ENCODE measurements around the gene DPYSL5. TPM values are rescaled to one million over a fixed set of nuclear protein-coding genes. Genes with fewer than 3 reads are reported as not detected.

Gene DPYSL5
- total RNA-seq, 1 donor from 2014 or later, result 313 TPM

DNA sequence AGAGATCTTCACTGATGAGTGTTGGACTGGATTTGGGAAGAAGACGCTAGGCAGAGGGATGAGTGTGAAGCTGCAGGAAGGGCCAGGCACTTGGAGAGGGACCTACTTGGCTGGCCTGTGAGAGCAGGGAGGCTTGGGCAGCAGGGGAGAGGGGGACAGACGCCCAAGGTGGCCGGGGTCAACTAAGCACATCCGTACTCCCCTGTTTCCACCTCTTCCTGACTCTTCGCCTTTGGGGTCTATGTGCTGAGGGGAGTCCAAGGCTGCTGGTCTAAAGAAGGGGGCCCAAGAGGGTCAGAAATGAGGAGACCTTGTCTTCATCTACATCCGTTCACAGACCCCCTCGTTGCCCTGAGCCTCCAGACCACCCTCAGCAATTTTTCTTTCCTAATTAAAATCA lies 16.7 kb downstream of the DPYSL5 start:
- Mint-ChIP-seq H3K4me3 (ENCODE audit: unreplicated experiment) (no peak overlapping the region), H3K27ac (ENCODE audit: unreplicated experiment) (no peak overlapping the region), H3K27me3 (ENCODE audit: unreplicated experiment) (peaks cover 3% of the 10 kb centered on the region), H3K4me1 (ENCODE audit: low read depth, unreplicated experiment) (peaks cover 15% of the 10 kb centered on the region), H3K9me3 (ENCODE audit: unreplicated experiment) (peaks cover 2% of the 10 kb centered on the region), H3K36me3 (ENCODE audit: unreplicated experiment) (no peaks in the 10 kb centered on the region)
- no peak for TF ChIP-seq CTCF (IDR thresholded peaks at IDR 0.05; ENCODE audit: partially characterized antibody, unreplicated experiment)
- no peak for DNase-seq

GRCh38 chr2:26870585-26871095 lies 22.7 kb downstream of the DPYSL5 start:
- H3K4me1 Mint-ChIP-seq (ENCODE audit: low read depth, unreplicated experiment), result peaks cover 5% of the 10 kb centered on the region
- no peak for TF ChIP-seq CTCF (IDR thresholded peaks at IDR 0.05; ENCODE audit: partially characterized antibody, unreplicated experiment)
- peaks cover 7% of the 10 kb centered on the region for H3K27me3 Mint-ChIP-seq (ENCODE audit: unreplicated experiment)
- no peak overlapping the region for H3K4me3 Mint-ChIP-seq (ENCODE audit: unreplicated experiment)
- H3K9me3 Mint-ChIP-seq (ENCODE audit: unreplicated experiment), result no peaks in the 10 kb centered on the region
- H3K36me3 Mint-ChIP-seq (ENCODE audit: unreplicated experiment), result peaks cover 5% of the 10 kb centered on the region
- no peak overlapping the region for H3K27ac Mint-ChIP-seq (ENCODE audit: unreplicated experiment)
- no peak for DNase-seq

DNA sequence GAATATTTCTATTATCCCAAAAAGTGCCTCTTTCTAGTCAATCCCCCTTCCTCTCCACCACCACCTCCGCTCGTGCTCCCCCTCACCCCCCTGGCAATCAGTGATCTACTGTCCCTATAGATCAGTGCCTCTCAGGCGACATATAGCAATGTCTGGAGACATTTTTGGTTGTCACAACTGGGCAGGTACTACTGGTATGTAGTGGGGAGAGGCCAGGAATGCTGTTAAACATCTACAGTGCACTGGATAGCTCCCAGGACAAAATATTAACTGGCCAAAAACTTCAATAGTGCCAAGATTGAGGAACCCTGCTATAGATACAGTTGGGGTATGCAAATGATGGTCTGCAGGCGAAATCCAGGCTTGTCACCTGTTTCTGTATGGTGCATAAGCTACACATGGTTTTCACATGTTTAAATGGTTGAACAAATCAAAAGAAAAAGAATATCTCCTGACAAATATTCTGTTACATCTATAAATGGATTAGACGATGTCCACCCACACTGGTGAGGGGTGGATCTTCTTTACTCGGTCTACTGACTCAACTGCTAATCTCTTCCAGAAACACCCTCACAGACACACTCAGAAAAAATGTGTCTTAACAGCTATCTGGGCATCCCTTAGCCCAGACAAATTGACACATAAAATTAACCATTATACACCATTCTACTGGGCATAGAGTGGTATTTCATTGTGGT lies 25.5 kb downstream of the DPYSL5 start:
- Mint-ChIP-seq H3K4me3 (ENCODE audit: unreplicated experiment) (no peak overlapping the region), H3K4me1 (ENCODE audit: low read depth, unreplicated experiment) (no peaks in the 10 kb centered on the region), H3K27ac (ENCODE audit: unreplicated experiment) (no peak overlapping the region), H3K36me3 (ENCODE audit: unreplicated experiment) (peaks cover 5% of the 10 kb centered on the region), H3K27me3 (ENCODE audit: unreplicated experiment) (peaks cover 4% of the 10 kb centered on the region), H3K9me3 (ENCODE audit: unreplicated experiment) (no peaks in the 10 kb centered on the region)
- no peak for TF ChIP-seq CTCF (IDR thresholded peaks at IDR 0.05; ENCODE audit: partially characterized antibody, unreplicated experiment)
- DNase-seq, result no peak

GRCh38 chr2:26874514-26874913 lies 26.6 kb downstream of the DPYSL5 start:
- no peak for TF ChIP-seq CTCF (IDR thresholded peaks at IDR 0.05; ENCODE audit: partially characterized antibody, unreplicated experiment)
- Mint-ChIP-seq H3K4me3 (ENCODE audit: unreplicated experiment) (no peak overlapping the region), H3K9me3 (ENCODE audit: unreplicated experiment) (no peaks in the 10 kb centered on the region), H3K27me3 (ENCODE audit: unreplicated experiment) (peaks cover 5% of the 10 kb centered on the region), H3K36me3 (ENCODE audit: unreplicated experiment) (peaks cover 9% of the 10 kb centered on the region), H3K27ac (ENCODE audit: unreplicated experiment) (no peak overlapping the region), H3K4me1 (ENCODE audit: low read depth, unreplicated experiment) (peaks cover 2% of the 10 kb centered on the region)
- no peak for DNase-seq

GRCh38 chr2:26875065-26875634 lies 27.2 kb downstream of the DPYSL5 start:
- H3K27me3 Mint-ChIP-seq (ENCODE audit: unreplicated experiment), result peaks cover 6% of the 10 kb centered on the region

More at GRCh38 chr2:26875065-26875634, 27.2 kb downstream of the DPYSL5 start:
- H3K9me3 Mint-ChIP-seq (ENCODE audit: unreplicated experiment), result no peaks in the 10 kb centered on the region
- peaks cover 11% of the 10 kb centered on the region for H3K36me3 Mint-ChIP-seq (ENCODE audit: unreplicated experiment)
- no peak overlapping the region for H3K27ac Mint-ChIP-seq (ENCODE audit: unreplicated experiment)
- DNase-seq, result no peak
- H3K4me1 Mint-ChIP-seq (ENCODE audit: low read depth, unreplicated experiment), result peaks cover 2% of the 10 kb centered on the region
- H3K4me3 Mint-ChIP-seq (ENCODE audit: unreplicated experiment), result no peak overlapping the region
- no peak for TF ChIP-seq CTCF (IDR thresholded peaks at IDR 0.05; ENCODE audit: partially characterized antibody, unreplicated experiment)
